Measurements from ENCODE around the gene CAMKK1.

Gene CAMKK1

DNA sequence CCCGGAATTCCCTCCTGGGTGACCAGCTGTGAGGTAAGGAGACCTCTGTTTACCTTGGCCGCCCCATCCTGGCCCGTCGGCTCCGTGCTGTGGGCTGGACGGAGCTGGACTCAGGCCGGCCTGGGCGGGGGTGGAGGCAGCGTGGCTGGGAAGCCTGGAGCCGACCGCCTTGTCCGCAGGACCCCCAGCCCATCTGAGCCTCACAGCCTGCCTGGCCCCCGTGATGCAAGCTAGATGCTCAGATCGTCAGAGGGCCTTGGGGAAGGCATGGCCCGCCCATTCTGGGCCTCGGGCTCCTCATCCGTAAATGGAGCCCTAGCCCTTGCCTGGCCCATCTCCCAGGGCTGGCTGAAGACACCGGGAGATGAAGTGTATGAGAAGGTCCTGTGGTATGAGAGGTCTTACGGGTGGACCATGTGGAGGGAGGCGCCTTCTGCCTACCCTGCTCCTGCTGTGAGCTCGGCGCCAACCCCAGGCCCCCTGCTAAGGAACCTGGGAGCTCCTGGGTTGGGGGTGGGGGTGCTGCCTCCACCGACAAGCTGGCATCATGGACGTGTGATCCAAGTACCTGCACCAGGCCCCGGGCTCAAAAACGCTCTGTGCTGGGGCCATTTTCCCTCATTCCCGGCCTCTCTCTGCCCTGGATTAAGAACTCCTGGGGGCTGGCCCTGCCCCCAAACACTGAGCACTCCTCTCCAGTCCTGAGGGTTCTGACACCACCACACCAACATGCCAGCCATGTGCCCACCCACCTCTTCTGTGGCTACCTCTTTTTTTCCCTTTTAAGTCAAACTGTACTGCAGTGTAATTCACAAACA, 28.9 kb upstream of the CAMKK1 start:
- Histone ChIP-seq H3K36me3 (ENCODE audit: insufficient read depth, low read length) (no peaks in the 10 kb centered on the region), H3K9me3 (ENCODE audit: low read depth, low read length) (no peaks in the 10 kb centered on the region), H3K4me3 (no peak overlapping the region), H3K9ac (ENCODE audit: insufficient read length) (no peak overlapping the region), H3K27ac (no peak overlapping the region)
- no peak for TF ChIP-seq FOXP2 (optimal IDR thresholded peaks at IDR 0.05; ENCODE audit: control extremely low read depth, extremely low read length, insufficient read depth)
- TF ChIP-seq EZH2 (IDR thresholded peaks at IDR 0.05): no peak
- no peak for TF ChIP-seq POLR2AphosphoS5 (IDR thresholded peaks at IDR 0.05; ENCODE audit: borderline replicate concordance, low read depth, low read length)
- DNase-seq (ENCODE audit: low read depth, low spot score): no peak

DNA sequence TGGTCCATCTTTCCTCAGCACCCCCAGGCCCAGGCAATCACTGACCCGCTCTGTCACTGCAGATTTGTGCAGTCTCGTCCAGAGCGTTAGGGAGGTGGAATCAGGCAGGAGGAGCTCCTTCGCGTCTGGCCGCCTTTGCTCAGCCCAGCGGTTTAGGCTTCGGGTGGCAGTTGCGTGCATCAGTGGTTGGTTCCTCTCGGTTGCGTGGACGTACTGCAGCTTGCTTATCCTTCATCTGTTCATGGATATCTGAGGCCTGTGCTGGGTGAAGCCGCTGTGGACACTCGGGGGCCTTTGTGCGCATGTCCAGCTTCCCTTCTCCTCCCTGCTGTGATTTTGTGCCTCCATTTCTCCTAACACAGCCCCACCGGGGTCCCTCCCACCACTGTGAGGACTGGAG, 28.2 kb upstream of the CAMKK1 start:
- no peak for DNase-seq (ENCODE audit: low read depth, low spot score)
- Histone ChIP-seq H3K9ac (ENCODE audit: insufficient read length) (no peak overlapping the region), H3K27ac (no peak overlapping the region), H3K9me3 (ENCODE audit: low read depth, low read length) (no peaks in the 10 kb centered on the region), H3K36me3 (ENCODE audit: insufficient read depth, low read length) (no peaks in the 10 kb centered on the region), H3K4me3 (no peak overlapping the region)
- TF ChIP-seq POLR2AphosphoS5 (IDR thresholded peaks at IDR 0.05; ENCODE audit: borderline replicate concordance, low read depth, low read length): no peak
- TF ChIP-seq FOXP2 (optimal IDR thresholded peaks at IDR 0.05; ENCODE audit: control extremely low read depth, extremely low read length, insufficient read depth): no peak
- no peak for TF ChIP-seq EZH2 (IDR thresholded peaks at IDR 0.05)

DNA sequence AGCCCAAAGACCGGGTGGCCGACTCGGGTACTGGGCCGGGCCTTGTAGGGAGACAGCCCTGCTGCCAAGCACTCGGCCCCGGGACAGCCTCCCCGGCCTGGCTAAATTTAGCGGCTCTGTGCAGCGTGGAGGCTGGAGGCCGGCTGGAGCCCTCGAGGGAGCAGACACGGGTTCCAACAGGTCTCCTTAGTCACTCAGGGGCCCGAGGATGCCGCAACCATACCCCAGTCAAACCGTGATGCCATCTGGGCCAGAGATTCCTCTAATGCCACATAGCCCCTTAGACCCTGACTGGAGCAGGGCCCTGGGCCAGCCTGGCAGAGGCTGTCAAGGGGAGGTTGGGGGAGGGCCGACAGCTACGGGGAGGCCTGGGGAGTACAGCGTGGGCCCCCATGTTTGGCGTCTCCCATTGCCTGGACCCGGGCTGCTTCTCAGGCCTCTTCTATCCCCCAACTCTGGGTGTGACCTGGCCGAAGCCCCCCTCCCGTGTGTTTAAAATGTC, 26.3 kb upstream of the CAMKK1 start:
- no peak overlapping the region for H3K9ac ChIP-seq (ENCODE audit: insufficient read length)
- H3K4me3 ChIP-seq: no peak overlapping the region
- TF ChIP-seq FOXP2 (optimal IDR thresholded peaks at IDR 0.05; ENCODE audit: control extremely low read depth, extremely low read length, insufficient read depth) (no peak), POLR2AphosphoS5 (IDR thresholded peaks at IDR 0.05; ENCODE audit: borderline replicate concordance, low read depth, low read length) (no peak), EZH2 (IDR thresholded peaks at IDR 0.05) (no peak)
- no peaks in the 10 kb centered on the region for H3K36me3 ChIP-seq (ENCODE audit: insufficient read depth, low read length)
- DNase-seq (ENCODE audit: low read depth, low spot score): no peak
- no peak overlapping the region for H3K27ac ChIP-seq
- no peaks in the 10 kb centered on the region for H3K9me3 ChIP-seq (ENCODE audit: low read depth, low read length)

DNA sequence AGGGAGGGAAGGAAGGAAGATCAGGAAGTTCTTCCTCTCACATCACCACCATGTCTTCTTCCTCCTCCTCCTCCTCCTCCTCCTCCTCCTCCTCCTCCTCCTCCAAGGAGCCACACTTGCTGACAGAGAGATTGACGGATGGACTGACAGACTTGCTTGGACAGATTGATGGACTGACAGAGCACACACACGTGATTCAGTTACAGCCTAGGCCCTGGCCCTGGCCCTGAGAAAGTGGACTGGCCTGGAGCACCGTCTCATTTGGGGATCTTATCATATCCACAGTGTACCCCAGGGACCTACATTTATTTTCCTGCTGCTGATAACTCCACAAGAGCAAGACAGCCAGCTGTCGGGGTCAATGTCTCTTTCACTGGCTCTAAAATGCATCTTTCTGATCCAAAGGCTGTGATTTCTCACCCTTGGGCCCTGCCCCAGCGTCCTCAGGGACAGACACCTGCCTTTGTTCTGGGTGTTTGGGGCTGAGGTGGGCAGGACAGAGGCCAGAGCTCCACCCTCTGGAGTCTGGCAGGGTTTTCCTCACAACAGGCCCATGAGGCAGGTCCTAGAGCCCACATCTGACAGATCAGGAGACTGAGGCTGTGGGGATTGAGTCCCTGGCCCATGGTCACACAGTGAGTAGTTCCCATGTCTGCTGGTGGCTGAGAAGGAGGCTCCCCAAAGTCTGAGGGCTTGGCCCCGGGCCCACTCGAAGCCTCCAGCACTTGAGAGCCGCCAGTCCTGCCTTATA, 25.7 kb upstream of the CAMKK1 start:
- H3K27ac ChIP-seq: no peak overlapping the region
- no peak for DNase-seq (ENCODE audit: low read depth, low spot score)

DNA sequence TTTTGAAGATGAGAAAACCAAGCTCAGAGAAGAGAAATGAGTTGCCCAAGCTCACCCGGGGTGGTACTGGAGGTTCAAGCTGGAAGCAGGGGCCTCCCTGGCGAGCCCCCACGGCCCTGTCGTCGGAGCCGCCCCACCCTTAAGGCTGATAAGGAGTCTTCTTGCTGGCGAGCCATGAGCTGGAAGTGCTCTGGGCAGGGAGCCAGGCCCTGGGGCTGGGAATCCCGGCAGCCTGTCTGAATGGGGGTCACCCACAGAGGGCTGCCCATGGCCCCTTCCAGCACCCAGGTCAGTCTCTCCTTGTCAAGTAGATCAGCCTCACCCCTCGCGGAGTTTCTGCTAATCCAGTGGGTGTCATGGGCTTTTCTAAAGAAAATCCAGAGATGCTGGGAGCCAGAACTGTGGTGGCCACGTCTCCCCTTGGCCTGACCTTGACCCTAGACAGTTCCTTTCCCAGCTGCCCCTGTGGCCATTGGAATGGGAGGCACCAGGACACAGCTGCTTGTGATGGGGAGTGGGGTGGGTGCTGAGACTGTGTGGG, 24.6 kb upstream of the CAMKK1 start:
- no peak for TF ChIP-seq EZH2 (IDR thresholded peaks at IDR 0.05)
- TF ChIP-seq POLR2AphosphoS5 (IDR thresholded peaks at IDR 0.05; ENCODE audit: borderline replicate concordance, low read depth, low read length): no peak
- Histone ChIP-seq H3K9ac (ENCODE audit: insufficient read length) (no peak overlapping the region), H3K9me3 (ENCODE audit: low read depth, low read length) (no peaks in the 10 kb centered on the region), H3K27ac (no peak overlapping the region), H3K4me3 (no peak overlapping the region), H3K36me3 (ENCODE audit: insufficient read depth, low read length) (no peaks in the 10 kb centered on the region)
- DNase-seq (ENCODE audit: low read depth, low spot score): no peak

More for the DNA sequence above, 25.7 kb upstream of the CAMKK1 start:
- Histone ChIP-seq H3K9me3 (ENCODE audit: low read depth, low read length) (no peaks in the 10 kb centered on the region), H3K4me3 (no peak overlapping the region), H3K9ac (ENCODE audit: insufficient read length) (no peak overlapping the region), H3K36me3 (ENCODE audit: insufficient read depth, low read length) (no peaks in the 10 kb centered on the region)
- no peak for TF ChIP-seq EZH2 (IDR thresholded peaks at IDR 0.05)
- no peak for TF ChIP-seq POLR2AphosphoS5 (IDR thresholded peaks at IDR 0.05; ENCODE audit: borderline replicate concordance, low read depth, low read length)
- TF ChIP-seq FOXP2 (optimal IDR thresholded peaks at IDR 0.05; ENCODE audit: control extremely low read depth, extremely low read length, insufficient read depth): no peak

DNA sequence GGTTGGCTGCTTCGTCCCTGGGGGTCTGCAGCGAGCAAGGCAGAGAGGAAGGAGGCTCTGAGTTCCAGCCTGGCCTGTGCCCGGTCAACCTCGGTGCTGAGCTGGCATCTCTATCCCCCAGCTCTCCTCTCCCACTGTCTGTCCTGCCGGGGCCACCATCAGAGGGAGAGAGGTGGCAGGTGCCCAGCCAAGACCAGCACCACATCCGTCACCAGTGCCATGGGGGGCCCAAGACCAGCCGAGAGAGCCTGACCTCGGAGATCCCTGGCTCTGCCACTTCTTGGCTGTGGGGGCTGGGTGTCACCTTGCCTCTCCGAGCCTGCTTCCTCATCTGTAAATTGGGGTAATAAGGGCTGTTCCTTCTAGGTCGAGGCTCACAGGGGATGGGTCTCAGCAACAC, 24.0 kb upstream of the CAMKK1 start:
- H3K4me3 ChIP-seq: no peak overlapping the region
- DNase-seq (ENCODE audit: low read depth, low spot score): no peak
- TF ChIP-seq FOXP2 (optimal IDR thresholded peaks at IDR 0.05; ENCODE audit: control extremely low read depth, extremely low read length, insufficient read depth): no peak
- TF ChIP-seq EZH2 (IDR thresholded peaks at IDR 0.05): no peak
- no peak for TF ChIP-seq POLR2AphosphoS5 (IDR thresholded peaks at IDR 0.05; ENCODE audit: borderline replicate concordance, low read depth, low read length)
- H3K9ac ChIP-seq (ENCODE audit: insufficient read length): no peak overlapping the region
- no peak overlapping the region for H3K27ac ChIP-seq
- no peaks in the 10 kb centered on the region for H3K36me3 ChIP-seq (ENCODE audit: insufficient read depth, low read length)
- H3K9me3 ChIP-seq (ENCODE audit: low read depth, low read length): no peaks in the 10 kb centered on the region

DNA sequence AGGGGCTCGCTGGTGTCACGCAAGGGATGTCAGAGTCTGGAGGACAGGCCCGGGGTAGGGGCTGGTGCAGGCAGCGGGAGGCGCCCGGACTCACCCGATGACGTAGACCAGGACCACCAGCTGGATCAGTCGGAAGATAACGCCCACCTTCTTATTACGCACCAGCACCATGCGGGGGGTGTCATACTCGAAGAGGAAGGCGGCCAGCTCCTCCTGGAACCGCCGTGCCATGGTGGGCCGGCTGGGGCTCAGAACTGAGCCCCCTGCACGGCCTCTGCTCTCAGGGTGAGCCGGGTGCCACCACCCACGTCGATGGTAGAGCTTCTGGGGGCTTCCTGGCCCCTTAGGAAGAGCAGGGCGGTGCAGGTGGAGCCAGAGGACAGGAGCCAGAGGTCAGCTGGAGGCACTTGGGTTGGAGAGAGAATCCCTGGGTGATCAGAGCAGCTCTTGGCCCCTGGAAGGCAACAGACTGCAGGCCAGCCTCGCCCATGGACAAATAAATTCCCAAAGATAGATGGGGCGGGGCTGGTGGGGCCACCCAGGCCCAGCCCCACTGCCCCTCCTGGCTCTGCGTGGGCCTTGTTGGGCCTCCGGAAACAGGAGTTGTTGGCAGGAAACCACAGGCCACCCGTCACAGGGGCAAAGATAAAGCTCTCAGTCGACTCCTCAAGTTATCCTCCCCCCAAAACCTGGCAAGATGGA, 23.3 kb upstream of the CAMKK1 start, which contains the start of gene P2RX1:
P2RX1 (minus strand) TSS at position 471 of the 702 bp plus-strand sequence; CDS start at position 231, 240 bp downstream.
- no peaks in the 10 kb centered on the region for H3K36me3 ChIP-seq (ENCODE audit: insufficient read depth, low read length)
- H3K9me3 ChIP-seq (ENCODE audit: low read depth, low read length): no peaks in the 10 kb centered on the region
- TF ChIP-seq FOXP2 (optimal IDR thresholded peaks at IDR 0.05; ENCODE audit: control extremely low read depth, extremely low read length, insufficient read depth) (no peak), EZH2 (IDR thresholded peaks at IDR 0.05) (no peak), POLR2AphosphoS5 (IDR thresholded peaks at IDR 0.05; ENCODE audit: borderline replicate concordance, low read depth, low read length) (no peak; the same call in 1 of the 2 replicates)
- no peak for DNase-seq (ENCODE audit: low read depth, low spot score)
- no peak within 1 kb of the TSS for H3K4me3 ChIP-seq
- H3K9ac ChIP-seq (ENCODE audit: insufficient read length): no peak within 1 kb of the TSS
- no peak within 1 kb of the TSS for H3K27ac ChIP-seq

Data from SK-N-MC (cell line).